Stimulated activated effector memory CD8-positive, alpha-beta T cell treated with anti-CD3 and anti-CD28 coated beads, Interleukin-12 subunit alpha, Interleukin-12 subunit beta, amount 100 ng/mL, for 72 hours (primary cell): Measurements from ENCODE around the gene MAML3.

ENCODE experiments used
- ATAC-seq: fragments of 150-1000 bp; cut with Tn5 transposase; 2 replicates; pipeline ENCODE4 v1.10.0; 2021
- DNase-seq, 2 donors: peaks; one replicate each; pipeline ENCODE4 v3.0.0; 2021 to 2022; ENCODE audit warnings: low spot score in 2 of 2
- H3K27ac Mint-ChIP-seq: one replicate; pipeline ENCODE4 v1.8.0; 2022; ENCODE audit warnings: mild to moderate bottlenecking, mixed read lengths
- H3K36me3 Mint-ChIP-seq: one replicate; pipeline ENCODE4 v1.8.0; 2022; ENCODE audit warnings: mild to moderate bottlenecking, mixed read lengths
- H3K4me1 Mint-ChIP-seq: one replicate; pipeline ENCODE4 v1.8.0; 2022; ENCODE audit warnings: mixed read lengths
- H3K4me3 Mint-ChIP-seq: one replicate; pipeline ENCODE4 v1.8.0; 2022; ENCODE audit warnings: mild to moderate bottlenecking, mixed read lengths
- H3K9me3 Mint-ChIP-seq: one replicate; pipeline ENCODE4 v1.8.0; 2022; ENCODE audit warnings: mixed read lengths

MAML3 gene

DNA sequence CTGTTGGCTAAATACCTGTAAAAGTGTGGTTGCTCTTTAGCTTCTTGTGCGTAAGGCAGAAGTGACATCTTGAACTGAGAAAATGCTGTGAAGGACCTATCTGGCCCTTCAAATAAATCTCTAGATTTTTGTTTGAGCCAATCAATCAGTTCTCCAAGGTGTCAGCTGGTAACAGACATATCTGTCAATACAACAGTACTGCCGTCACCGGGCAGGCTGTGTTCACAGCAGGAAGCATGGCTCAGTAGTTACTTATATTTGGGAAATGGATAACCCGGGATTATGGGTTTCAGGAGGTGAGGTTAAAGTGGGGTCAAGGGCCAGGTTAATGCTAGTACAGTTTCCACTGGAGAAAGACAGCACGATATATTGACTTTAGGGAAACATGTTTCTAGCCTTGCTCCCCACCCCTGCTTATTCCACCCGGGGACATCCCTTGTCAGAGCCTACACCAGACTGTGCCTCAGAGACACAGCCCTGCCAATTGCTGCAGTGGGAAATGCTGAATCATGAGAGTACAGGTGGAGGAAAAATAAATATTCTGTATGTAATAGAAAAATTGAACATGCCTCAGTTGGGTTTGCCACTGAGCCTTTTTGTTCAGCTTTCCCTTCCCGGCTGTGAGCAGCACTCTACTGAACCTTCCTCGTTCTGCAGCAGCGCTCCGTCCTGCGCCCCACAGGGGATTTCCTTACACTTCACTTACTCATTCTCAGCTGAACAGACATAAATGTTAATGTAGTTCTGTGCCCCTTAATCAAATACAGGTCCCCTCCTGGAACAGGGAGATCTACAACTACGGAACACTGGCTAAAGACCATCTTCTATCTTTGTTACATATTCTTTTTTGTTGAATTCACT is 367.3 kb downstream of the MAML3 start:
- DNase-seq (no peak), ATAC-seq (no peak)
- H3K36me3 Mint-ChIP-seq, result no peaks in the 10 kb centered on the region
- H3K4me1 Mint-ChIP-seq, result no peaks in the 10 kb centered on the region
- H3K9me3 Mint-ChIP-seq, result no peaks in the 10 kb centered on the region
- no peak overlapping the region for H3K4me3 Mint-ChIP-seq
- no peak overlapping the region for H3K27ac Mint-ChIP-seq

DNA sequence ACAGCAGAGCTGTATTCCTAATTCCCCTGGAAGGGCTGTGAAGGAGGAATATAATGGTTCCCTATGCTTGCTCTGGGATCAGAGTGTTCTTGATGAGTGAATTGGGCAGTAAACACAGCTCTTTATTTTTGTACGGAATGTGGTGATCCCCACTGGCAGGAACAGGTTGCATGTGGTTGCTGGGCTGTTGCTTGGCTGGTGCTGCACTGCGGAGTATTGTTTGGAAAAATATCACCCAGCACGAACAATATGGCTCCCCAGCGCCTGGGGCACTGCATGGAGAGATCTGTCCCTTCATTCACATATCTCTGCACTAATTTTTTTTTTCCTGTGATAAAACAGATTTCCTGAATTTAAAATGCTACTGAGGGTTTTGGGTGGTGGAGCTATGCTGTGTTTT is 368.6 kb downstream of the MAML3 start:
- Mint-ChIP-seq H3K27ac (no peak overlapping the region), H3K9me3 (no peaks in the 10 kb centered on the region), H3K4me3 (no peak overlapping the region), H3K36me3 (no peaks in the 10 kb centered on the region), H3K4me1 (no peaks in the 10 kb centered on the region)
- DNase-seq (no peak), ATAC-seq (no peak)

GRCh38 chr4:139783741-139784484 is 370.1 kb downstream of the MAML3 start:
- H3K4me3 Mint-ChIP-seq, result no peak overlapping the region
- no peak overlapping the region for H3K27ac Mint-ChIP-seq
- DNase-seq, result no peak
- H3K36me3 Mint-ChIP-seq, result no peaks in the 10 kb centered on the region
- H3K4me1 Mint-ChIP-seq, result no peaks in the 10 kb centered on the region
- ATAC-seq, result no peak
- no peaks in the 10 kb centered on the region for H3K9me3 Mint-ChIP-seq

DNA sequence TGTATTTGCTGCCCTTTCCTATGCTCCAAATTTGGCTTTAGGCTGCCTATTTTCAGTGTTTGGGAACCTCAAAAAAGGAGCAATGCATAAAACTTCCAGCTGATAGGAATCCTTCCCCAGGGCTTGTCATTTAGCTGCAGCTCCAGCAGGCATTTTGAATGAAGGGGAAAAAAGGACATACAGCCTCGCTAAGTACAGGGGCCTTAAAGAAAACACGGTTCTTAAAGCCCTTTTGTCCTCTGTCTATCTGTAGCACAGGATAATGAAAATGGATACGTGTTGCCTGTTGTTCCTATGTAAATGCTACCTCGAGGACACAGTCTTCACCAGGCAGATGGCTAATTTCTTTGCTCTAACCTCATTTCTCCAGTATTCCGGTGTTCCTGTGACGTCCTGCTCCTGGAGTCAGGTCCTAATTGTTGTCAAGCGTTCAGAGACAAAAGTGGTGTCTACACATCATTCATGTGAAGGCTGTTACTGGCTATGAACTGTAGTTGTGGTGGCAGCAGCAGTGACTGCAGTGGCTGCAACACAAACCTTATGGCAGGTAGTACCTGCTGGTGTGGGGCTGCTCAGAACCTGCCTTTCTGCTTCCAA is 371.0 kb downstream of the MAML3 start:
- no peaks in the 10 kb centered on the region for H3K36me3 Mint-ChIP-seq
- no peak overlapping the region for H3K27ac Mint-ChIP-seq
- no peaks in the 10 kb centered on the region for H3K9me3 Mint-ChIP-seq
- no peak overlapping the region for H3K4me3 Mint-ChIP-seq
- DNase-seq (no peak), ATAC-seq (no peak)
- H3K4me1 Mint-ChIP-seq, result no peaks in the 10 kb centered on the region

- Mint-ChIP-seq H3K9me3 (no peaks in the 10 kb centered on the region), H3K4me3 (no peak overlapping the region), H3K4me1 (no peaks in the 10 kb centered on the region), H3K36me3 (no peaks in the 10 kb centered on the region), H3K27ac (no peak overlapping the region)
- no peak for ATAC-seq
- DNase-seq, result no peak
These were observed 372.9 kb downstream of the MAML3 start for GRCh38 chr4:139781066-139781465.

DNA sequence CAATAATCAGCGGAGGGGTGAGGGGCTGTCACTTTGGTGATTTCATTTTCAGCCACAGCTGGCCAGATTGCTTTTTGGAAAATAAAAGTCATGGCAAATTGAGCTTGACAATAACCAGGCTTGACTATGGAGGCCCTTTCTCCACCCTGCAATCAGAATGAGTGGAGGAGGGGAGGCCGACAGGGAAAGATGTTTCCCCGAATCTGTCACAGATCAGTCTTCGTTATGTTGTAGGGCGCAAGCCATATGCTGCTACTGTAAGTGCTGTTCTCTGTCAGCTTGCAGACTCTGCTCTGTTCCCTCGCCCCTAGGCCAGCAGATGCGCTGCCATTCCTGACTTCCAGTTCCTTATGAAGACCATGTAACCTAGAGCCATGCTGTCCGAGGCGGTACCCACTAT is 374.3 kb downstream of the MAML3 start:
- no peak overlapping the region for H3K27ac Mint-ChIP-seq
- no peak overlapping the region for H3K4me3 Mint-ChIP-seq
- ATAC-seq (no peak), DNase-seq (no peak)
- no peaks in the 10 kb centered on the region for H3K4me1 Mint-ChIP-seq
- no peaks in the 10 kb centered on the region for H3K36me3 Mint-ChIP-seq
- H3K9me3 Mint-ChIP-seq, result no peaks in the 10 kb centered on the region

- no peak overlapping the region for H3K4me3 Mint-ChIP-seq
- ATAC-seq (no peak), DNase-seq (no peak)
- H3K36me3 Mint-ChIP-seq, result no peaks in the 10 kb centered on the region
- no peaks in the 10 kb centered on the region for H3K9me3 Mint-ChIP-seq
- H3K27ac Mint-ChIP-seq, result no peak overlapping the region
- H3K4me1 Mint-ChIP-seq, result no peaks in the 10 kb centered on the region
These were observed 376.2 kb downstream of the MAML3 start for GRCh38 chr4:139777757-139778156.

- H3K4me3 Mint-ChIP-seq, result no peak overlapping the region
- H3K36me3 Mint-ChIP-seq, result no peaks in the 10 kb centered on the region
- DNase-seq (no peak), ATAC-seq (no peak)
- no peaks in the 10 kb centered on the region for H3K4me1 Mint-ChIP-seq
- H3K27ac Mint-ChIP-seq, result no peak overlapping the region
- no peaks in the 10 kb centered on the region for H3K9me3 Mint-ChIP-seq
These were observed 377.7 kb downstream of the MAML3 start for GRCh38 chr4:139776235-139776634.

DNA sequence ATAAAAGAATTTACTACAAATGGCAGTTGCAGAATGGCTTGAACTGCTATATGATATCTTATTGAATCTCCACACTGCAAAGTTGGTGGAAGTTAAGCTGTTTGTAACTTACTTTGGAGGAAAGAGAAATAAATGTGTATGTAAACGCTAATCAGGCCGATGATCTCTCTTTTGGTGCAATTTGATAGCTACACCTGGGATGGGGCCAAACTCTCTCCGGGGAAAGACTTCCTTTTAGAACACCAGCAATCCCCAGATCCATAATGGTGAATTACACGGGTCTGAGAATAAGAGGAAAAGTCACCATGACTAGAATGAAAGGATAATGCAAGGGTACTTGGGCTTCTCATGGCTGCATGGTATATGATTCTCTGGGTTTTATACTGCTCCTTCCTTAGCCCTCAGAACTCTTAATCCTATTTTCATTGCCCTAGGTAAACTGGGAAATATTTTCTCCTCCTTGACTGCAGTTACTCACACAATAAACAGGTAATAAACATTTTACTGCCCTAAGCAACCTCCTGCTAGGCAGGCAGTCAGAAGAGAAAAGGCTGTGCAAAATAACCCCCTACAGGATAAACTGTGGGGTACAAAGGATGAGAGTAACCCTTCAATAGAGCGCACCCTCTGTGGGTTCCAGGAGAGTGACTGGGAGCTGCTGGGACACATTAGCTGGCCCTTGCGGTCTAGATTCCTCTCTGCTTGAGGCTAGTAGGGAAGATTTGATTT is 379.1 kb downstream of the MAML3 start:
- H3K36me3 Mint-ChIP-seq, result no peaks in the 10 kb centered on the region
- H3K4me3 Mint-ChIP-seq, result no peak overlapping the region
- DNase-seq, result no peak
- H3K9me3 Mint-ChIP-seq, result no peaks in the 10 kb centered on the region
- ATAC-seq, result no peak
- no peaks in the 10 kb centered on the region for H3K4me1 Mint-ChIP-seq
- no peak overlapping the region for H3K27ac Mint-ChIP-seq

DNA sequence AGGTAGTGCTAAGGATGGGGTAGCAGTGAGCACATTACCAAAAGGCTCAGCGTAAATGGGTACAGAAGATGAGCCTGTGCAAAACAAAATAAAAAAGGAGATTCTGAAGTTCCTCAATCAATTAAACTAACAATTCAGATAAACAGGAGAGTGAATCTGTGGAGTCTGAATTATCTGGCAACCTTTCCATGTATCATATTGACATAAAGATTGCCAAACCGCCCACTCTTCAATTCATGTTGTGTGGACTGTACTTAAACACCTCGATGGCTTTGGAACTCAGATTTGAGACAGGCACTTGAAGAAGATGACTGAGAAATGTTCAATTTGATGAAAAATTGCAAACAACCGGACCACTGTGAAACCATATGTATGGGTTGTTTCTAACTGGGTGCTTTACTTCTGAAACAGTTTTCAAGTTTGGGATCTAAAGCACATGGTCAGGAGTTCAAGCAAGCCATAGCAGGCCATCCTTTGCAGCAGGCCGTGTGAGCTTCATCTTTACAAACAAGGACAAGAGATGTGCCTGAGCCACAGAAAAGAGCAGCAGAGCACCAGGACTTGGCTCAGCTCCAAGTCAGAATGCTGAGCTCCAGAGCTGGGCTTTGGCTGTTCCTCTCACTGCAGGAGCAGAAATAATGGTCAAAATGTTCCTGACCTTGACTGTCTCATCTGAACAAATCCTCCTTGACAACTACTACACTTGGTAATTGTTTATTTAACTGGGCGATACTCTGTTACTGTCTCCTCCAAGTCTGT is 380.2 kb downstream of the MAML3 start:
- ATAC-seq (no peak), DNase-seq (no peak)
- no peak overlapping the region for H3K27ac Mint-ChIP-seq
- H3K4me3 Mint-ChIP-seq, result no peak overlapping the region
- no peaks in the 10 kb centered on the region for H3K9me3 Mint-ChIP-seq
- H3K36me3 Mint-ChIP-seq, result no peaks in the 10 kb centered on the region
- H3K4me1 Mint-ChIP-seq, result no peaks in the 10 kb centered on the region

- DNase-seq (no peak), ATAC-seq (no peak)
- no peak overlapping the region for H3K27ac Mint-ChIP-seq
- no peak overlapping the region for H3K4me3 Mint-ChIP-seq
- H3K36me3 Mint-ChIP-seq, result no peaks in the 10 kb centered on the region
- no peaks in the 10 kb centered on the region for H3K9me3 Mint-ChIP-seq
- H3K4me1 Mint-ChIP-seq, result no peaks in the 10 kb centered on the region
These were observed 383.6 kb downstream of the MAML3 start for GRCh38 chr4:139770361-139770760.

GRCh38 chr4:139769364-139769763 is 384.6 kb downstream of the MAML3 start:
- Mint-ChIP-seq H3K4me1 (no peaks in the 10 kb centered on the region), H3K36me3 (no peaks in the 10 kb centered on the region), H3K9me3 (no peaks in the 10 kb centered on the region), H3K4me3 (no peak overlapping the region), H3K27ac (no peak overlapping the region)
- no peak for DNase-seq
- ATAC-seq, result no peak

- Mint-ChIP-seq H3K27ac (no peak overlapping the region), H3K9me3 (no peaks in the 10 kb centered on the region), H3K36me3 (no peaks in the 10 kb centered on the region), H3K4me1 (no peaks in the 10 kb centered on the region), H3K4me3 (no peak overlapping the region)
- no peak for ATAC-seq
- DNase-seq, result no peak
These were observed 385.1 kb downstream of the MAML3 start for GRCh38 chr4:139768896-139769295.

DNA sequence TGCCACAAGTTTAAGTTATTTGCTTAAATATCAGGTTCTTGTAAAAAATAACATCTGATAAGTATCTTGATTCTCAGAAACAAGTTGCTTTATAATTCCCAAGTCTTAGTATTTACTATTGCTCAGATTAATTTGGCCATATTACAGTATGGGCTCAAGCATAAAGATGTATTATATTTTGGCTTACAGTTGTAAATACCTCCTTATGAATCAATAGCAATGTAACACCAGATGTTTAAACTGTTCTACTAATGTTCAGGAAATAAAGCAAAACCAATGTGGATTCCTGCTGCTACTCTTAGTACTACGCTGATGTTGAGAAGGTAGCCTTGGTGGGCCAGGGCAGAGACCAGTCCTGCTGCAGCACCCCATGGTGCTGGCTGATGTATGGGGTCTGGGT is 385.6 kb downstream of the MAML3 start:
- H3K27ac Mint-ChIP-seq, result no peak overlapping the region
- H3K4me1 Mint-ChIP-seq, result no peaks in the 10 kb centered on the region
- no peaks in the 10 kb centered on the region for H3K36me3 Mint-ChIP-seq
- H3K9me3 Mint-ChIP-seq, result no peaks in the 10 kb centered on the region
- ATAC-seq, result no peak
- no peak for DNase-seq
- no peak overlapping the region for H3K4me3 Mint-ChIP-seq

- Mint-ChIP-seq H3K9me3 (no peaks in the 10 kb centered on the region), H3K4me1 (no peaks in the 10 kb centered on the region), H3K4me3 (no peak overlapping the region), H3K27ac (no peak overlapping the region), H3K36me3 (no peaks in the 10 kb centered on the region)
- no peak for DNase-seq
- no peak for ATAC-seq
These were observed 386.4 kb downstream of the MAML3 start for GRCh38 chr4:139767585-139767984.
